Upper lobe of right lung (tissue), 1 donor: ENCODE measurements around the gene ARL1. TPM values are rescaled to one million over a fixed set of nuclear protein-coding genes. Genes with fewer than 3 reads are reported as not detected.

Experiments used
- ATAC-seq: fragments of 200-7000 bp; cut with Tn5 transposase; one replicate; pipeline ENCODE4 v1.9.1; 2020; ENCODE audit warnings: mild to moderate bottlenecking, moderate library complexity
- DNase-seq: peaks from one replicate; pipeline ENCODE4 v3.0.0-alpha.2; 2020
- H3K27ac ChIP-seq: fragments of 200-600 bp; one replicate; pipeline ENCODE4 v1.8.0; 2022
- H3K27me3 ChIP-seq: fragments of 200-600 bp; one replicate; pipeline ENCODE4 v1.8.0; 2022; ENCODE audit warnings: mild to moderate bottlenecking
- H3K36me3 ChIP-seq: fragments of 200-600 bp; one replicate; pipeline ENCODE4 v1.8.0; 2022
- H3K4me1 ChIP-seq: fragments of 200-600 bp; one replicate; pipeline ENCODE4 v1.8.0; 2022
- H3K4me3 ChIP-seq: fragments of 200-600 bp; one replicate; pipeline ENCODE4 v1.8.0; 2022; ENCODE audit warnings: mild to moderate bottlenecking
- H3K9me3 ChIP-seq: fragments of 200-600 bp; one replicate; pipeline ENCODE4 v1.8.0; 2022
- intact Hi-C: fragments of 100-400 bp; cut with DNase I; formaldehyde crosslinking; loops from one replicate; pipeline ENCODE4 v1.11.0; 2022
- total RNA-seq: library from RNA; stranded (reverse); fragmentation: NEBNext Ultra II Directional; extraction: Animal tissue kit (Norgen Biotek cat#: 25700); gene quantifications from one replicate; pipeline ENCODE4 v1.2.1, GENCODE V29; 2021
- TF ChIP-seq, protein P1 (sequence below): fragments of 200-600 bp; IDR thresholded peaks from one replicate; pipeline ENCODE4 v1.8.0; 2022; ENCODE audit warnings: antibody characterized with exemption
- donor health status: DM: no; HTN: yes; CAD: no; lungs with severe emphysema.

The ARL1 gene
- total RNA-seq, 1 donor from 2014 or later: 78.9 TPM

- Histone ChIP-seq H3K27me3 (no peaks in the 10 kb centered on the region), H3K9me3 (no peaks in the 10 kb centered on the region), H3K27ac (no peak overlapping the region), H3K36me3 (peaks cover 92% of the 10 kb centered on the region), H3K4me1 (no peaks in the 10 kb centered on the region), H3K4me3 (no peak overlapping the region)
- no peak for DNase-seq
- intact Hi-C loops: no loop called here
- ATAC-seq: no peak
- TF ChIP-seq, protein P1, sequence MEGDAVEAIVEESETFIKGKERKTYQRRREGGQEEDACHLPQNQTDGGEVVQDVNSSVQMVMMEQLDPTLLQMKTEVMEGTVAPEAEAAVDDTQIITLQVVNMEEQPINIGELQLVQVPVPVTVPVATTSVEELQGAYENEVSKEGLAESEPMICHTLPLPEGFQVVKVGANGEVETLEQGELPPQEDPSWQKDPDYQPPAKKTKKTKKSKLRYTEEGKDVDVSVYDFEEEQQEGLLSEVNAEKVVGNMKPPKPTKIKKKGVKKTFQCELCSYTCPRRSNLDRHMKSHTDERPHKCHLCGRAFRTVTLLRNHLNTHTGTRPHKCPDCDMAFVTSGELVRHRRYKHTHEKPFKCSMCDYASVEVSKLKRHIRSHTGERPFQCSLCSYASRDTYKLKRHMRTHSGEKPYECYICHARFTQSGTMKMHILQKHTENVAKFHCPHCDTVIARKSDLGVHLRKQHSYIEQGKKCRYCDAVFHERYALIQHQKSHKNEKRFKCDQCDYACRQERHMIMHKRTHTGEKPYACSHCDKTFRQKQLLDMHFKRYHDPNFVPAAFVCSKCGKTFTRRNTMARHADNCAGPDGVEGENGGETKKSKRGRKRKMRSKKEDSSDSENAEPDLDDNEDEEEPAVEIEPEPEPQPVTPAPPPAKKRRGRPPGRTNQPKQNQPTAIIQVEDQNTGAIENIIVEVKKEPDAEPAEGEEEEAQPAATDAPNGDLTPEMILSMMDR: no peak
Observed at GRCh38 chr12:101379149-101379548, 28.4 kb downstream of the ARL1 start.

- ATAC-seq (no peak), DNase-seq (no peak)
- Histone ChIP-seq H3K9me3 (no peaks in the 10 kb centered on the region), H3K4me3 (no peak overlapping the region), H3K27me3 (no peaks in the 10 kb centered on the region), H3K27ac (no peak overlapping the region), H3K36me3 (peaks cover 86% of the 10 kb centered on the region), H3K4me1 (no peaks in the 10 kb centered on the region)
- TF ChIP-seq, protein P1: no peak
- intact Hi-C loops: no loop called here
Observed at GRCh38 chr12:101375573-101375972, 32.0 kb downstream of the ARL1 start.

GRCh38 chr12:101372431-101372830 lies 35.1 kb downstream of the ARL1 start:
- ATAC-seq (no peak), DNase-seq (no peak)
- TF ChIP-seq, protein P1: no peak
- H3K4me1 ChIP-seq: no peaks in the 10 kb centered on the region
- intact Hi-C loops: no loop called here
- H3K27ac ChIP-seq: no peak overlapping the region
- no peaks in the 10 kb centered on the region for H3K27me3 ChIP-seq
- H3K36me3 ChIP-seq: peaks cover 94% of the 10 kb centered on the region
- no peaks in the 10 kb centered on the region for H3K9me3 ChIP-seq
- no peak overlapping the region for H3K4me3 ChIP-seq

GRCh38 chr12:101368016-101368415 lies 39.6 kb downstream of the ARL1 start:
- no peak overlapping the region for H3K27ac ChIP-seq

GRCh38 chr12:101361455-101361854 lies 46.1 kb downstream of the ARL1 start:
- H3K36me3 ChIP-seq: peaks cover 95% of the 10 kb centered on the region
- intact Hi-C loops: no loop called here

More at GRCh38 chr12:101368016-101368415, 39.6 kb downstream of the ARL1 start:
- ATAC-seq: no peak
- H3K4me3 ChIP-seq: no peak overlapping the region
- DNase-seq: no peak
- H3K27me3 ChIP-seq: no peaks in the 10 kb centered on the region
- no peaks in the 10 kb centered on the region for H3K4me1 ChIP-seq
- TF ChIP-seq, protein P1: no peak
- H3K36me3 ChIP-seq: peaks cover 96% of the 10 kb centered on the region
- no peaks in the 10 kb centered on the region for H3K9me3 ChIP-seq
- intact Hi-C loops: no loop called here

More at GRCh38 chr12:101361455-101361854, 46.1 kb downstream of the ARL1 start:
- TF ChIP-seq, protein P1: no peak
- Histone ChIP-seq H3K4me3 (no peak overlapping the region), H3K27ac (no peak overlapping the region), H3K27me3 (no peaks in the 10 kb centered on the region), H3K4me1 (no peaks in the 10 kb centered on the region), H3K9me3 (no peaks in the 10 kb centered on the region)
- no peak for DNase-seq
- ATAC-seq: no peak
